GM21360 (cell line): Measurements from ENCODE around the gene NDUFAF3.

ENCODE experiments used
- ATAC-seq: cut with Tn5 transposase; IDR thresholded peaks from one replicate; pipeline ENCODE4 v1.9.1; 2021; ENCODE audit warnings: mild to moderate bottlenecking, moderate library complexity; ENCODE audit not compliant: unreplicated experiment

The NDUFAF3 gene, protein sequence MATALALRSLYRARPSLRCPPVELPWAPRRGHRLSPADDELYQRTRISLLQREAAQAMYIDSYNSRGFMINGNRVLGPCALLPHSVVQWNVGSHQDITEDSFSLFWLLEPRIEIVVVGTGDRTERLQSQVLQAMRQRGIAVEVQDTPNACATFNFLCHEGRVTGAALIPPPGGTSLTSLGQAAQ

DNA sequence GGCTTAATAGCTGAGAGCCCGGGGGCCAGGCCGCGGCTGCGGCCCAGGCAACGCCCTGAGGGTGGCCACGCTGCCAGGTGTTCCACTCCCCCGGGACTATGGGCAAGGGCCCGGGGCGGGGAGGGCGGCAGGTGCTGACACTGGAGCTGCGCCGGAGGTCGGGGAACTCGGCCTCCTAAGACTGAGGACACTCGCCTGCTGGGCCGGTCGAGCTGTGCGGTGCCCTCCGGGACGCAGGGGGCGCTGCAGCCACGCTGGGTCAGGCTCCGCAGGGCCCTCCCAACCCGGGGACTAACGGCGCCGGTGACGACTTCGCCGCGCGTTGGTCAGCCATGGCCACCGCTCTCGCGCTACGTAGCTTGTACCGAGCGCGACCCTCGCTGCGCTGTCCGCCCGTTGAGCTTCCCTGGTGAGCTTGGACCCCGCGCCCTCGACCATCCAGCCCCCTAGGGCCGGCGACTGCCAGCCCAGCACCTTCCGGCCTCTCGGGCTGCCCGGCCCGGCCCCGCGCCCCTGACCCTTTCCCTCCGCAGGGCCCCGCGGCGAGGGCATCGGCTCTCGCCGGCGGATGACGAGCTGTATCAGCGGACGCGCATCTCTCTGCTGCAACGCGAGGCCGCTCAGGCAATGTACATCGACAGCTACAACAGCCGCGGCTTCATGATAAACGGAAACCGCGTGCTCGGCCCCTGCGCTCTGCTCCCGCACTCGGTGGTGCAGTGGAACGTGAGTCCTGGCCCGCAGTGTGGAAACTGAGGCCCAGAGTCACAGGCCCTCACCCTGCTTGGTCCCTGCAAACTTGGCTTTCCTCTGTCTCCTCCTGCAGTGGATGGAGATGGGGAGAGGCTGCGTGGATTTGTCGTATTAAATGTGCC is at the start of gene NDUFAF3:
Gene NDUFAF3, plus strand, starts transcription at position 309 of the 875 bp plus-strand sequence. Its CDS starts 24 bp downstream, at position 333.
- peak; percentile 44 for ATAC-seq

DNA sequence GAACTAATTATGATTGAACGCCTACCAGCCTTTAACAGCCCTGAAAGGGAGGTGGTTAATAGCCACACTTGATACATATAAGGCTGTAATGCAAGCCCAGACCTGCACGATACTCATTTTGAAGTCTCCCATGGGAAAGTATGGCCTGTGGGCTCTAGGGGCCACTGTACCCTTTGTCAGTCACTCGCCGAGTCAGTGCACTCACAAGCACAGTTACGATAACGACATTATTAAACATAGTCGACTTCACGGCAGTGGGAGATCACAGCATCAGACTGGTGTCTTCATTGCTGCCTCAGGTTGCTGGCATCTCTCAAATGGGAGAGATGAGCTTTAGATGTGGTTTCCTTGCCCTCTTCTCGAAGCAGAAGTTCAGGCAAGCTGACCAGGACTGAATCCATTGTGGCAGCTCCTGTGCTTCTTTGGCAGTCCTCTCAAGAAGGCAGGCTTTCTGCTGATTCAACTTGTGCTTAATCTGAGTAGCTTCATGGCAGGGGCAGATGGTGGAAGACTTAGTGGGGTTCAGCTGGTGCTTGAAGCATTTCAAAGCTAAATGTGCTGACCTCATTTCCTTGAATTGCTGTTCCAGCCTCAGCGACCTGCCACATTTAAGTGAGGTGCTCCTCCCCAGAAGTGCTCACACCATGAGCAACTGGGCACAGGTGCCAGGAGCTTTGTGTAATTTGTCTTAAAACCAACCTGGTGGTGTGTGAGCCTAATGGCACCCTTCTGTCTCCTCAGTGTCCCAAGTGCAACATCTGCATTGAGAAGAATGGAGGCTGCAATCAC is 47.7 kb upstream of the NDUFAF3 start:
- no peak for ATAC-seq

DNA sequence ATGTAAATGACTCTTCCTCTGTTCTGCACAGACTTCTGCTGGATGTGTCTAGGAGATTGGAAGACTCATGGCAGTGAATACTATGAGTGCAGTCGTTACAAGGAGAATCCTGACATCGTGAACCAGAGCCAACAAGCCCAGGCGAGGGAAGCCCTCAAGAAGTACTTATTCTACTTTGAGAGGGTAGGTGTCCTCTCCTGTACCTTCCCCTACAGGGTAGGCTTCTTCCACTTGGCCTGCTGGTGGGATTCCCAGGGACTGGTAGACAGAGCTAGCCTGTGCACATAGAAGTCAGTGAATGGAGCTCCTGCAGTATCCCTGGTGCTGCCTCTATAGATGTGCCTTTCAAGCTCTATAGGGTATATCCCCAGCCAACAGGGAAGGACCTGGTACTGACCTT is 42.5 kb upstream of the NDUFAF3 start:
- ATAC-seq, result no peak

DNA sequence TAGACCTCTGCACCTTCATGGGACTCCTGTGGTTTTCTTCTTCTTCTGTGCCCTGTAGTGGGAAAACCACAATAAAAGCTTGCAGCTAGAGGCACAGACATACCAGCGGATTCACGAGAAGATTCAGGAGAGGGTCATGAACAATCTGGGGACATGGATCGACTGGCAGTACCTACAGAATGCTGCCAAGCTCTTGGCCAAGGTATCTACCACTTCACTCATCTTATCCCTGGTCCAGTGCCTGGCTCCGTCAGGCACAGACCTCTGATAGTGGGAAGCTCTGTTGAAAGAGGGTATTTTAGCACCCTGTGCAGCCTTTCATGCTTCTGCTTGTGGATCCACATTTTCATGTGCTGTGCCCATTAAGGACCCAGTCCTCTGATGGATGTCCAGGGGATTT is 41.6 kb upstream of the NDUFAF3 start:
- no peak for ATAC-seq

DNA sequence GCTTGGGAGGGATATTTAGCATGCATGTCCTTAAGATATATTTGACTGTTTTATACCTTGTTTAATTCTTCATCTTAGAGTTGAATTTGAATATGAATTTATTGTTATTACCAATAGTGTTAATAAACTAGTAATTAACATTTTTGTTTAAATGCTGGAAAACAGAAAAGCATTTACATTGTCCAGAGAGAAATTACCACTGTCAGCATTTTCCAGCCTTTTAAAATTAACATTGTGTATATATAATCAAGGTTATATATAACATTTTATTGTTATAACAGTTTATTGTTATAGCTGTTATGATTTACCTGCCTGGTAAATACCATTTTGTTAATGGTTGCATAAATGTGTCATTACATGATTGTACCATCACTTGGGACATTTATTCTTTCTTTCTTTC is 39.9 kb upstream of the NDUFAF3 start:
- ATAC-seq, result no peak

DNA sequence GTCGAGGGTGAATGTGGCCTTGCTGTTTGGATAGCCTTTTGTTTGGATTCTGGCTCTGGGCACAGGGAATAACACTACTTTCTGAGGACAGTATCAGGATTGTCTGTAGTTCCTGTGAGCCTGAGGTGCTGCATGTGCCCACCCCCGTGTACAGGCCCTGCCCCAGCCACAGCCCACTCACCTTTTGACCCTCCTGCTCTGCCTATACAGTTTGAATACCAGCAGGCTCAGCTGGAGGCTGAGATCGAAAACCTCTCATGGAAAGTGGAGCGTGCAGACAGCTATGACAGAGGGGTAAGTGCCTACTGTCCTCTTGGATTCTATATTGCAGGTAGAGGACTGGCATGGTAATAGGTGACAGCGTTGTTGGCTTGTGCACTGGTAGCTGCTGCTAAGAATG is 39.2 kb upstream of the NDUFAF3 start:
- no peak for ATAC-seq

DNA sequence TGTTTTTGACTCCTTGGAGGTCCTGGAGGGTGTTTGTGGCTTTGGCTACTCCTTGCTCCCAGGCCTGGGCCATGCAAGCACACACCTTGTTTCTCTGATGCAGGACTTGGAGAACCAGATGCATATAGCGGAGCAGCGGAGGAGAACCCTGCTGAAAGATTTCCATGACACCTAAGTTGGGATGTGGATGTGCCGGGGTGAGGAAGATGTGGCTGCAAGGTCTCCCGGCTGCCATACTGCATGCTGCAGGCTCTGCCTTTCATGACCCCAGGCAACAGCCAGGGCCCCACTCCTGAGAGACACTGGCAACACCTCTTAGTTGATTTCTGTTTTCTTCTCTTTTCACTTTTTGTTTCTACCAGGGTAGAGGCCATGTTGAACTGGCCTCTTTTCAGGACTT is 38.8 kb upstream of the NDUFAF3 start:
- ATAC-seq, result no peak

DNA sequence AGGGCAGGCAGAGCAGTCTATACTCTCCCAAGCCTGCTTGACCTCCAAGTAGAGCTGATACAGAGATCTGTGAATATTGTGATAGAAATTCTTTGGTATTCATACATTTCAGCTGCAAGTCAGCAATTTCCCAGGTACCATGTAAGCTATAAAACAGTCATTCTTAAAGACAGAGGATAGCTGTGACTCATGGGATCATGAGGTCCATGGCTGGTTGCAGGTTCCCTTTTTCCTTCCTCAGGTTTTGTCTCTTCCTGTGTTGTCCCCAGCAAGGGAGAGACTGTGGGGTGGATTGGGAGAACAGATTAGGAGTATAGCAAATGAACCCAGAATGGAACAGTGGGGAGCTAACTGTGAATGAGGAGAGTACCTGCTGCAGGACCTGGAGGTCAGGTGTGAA is 37.3 kb upstream of the NDUFAF3 start:
- no peak for ATAC-seq

DNA sequence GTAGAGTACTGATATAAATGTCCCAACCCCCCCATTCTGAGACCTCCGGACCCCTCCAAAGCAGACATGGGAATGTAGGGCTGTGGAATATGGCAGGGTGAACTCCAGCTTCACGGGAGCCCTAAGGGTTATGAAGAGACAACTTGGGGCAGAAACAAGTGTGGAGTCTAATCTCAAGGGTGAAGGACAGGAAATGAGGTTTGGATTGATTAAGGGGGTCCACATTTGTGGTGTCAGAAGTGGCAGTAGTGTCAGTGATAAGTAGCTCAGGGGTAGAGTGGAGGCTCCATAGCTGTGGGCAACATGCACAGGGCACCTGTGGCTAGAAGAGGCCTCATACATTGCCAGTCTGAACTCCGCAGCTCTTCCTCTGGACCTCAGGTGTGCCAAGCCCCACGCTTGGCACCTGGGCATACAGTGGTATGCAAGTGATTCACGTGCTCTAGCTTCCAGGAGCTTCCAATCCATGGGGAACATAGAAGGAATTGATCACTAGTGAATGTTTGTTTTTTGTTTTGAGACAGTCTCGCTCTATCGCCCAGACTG is 36.0 kb upstream of the NDUFAF3 start:
- no peak for ATAC-seq

DNA sequence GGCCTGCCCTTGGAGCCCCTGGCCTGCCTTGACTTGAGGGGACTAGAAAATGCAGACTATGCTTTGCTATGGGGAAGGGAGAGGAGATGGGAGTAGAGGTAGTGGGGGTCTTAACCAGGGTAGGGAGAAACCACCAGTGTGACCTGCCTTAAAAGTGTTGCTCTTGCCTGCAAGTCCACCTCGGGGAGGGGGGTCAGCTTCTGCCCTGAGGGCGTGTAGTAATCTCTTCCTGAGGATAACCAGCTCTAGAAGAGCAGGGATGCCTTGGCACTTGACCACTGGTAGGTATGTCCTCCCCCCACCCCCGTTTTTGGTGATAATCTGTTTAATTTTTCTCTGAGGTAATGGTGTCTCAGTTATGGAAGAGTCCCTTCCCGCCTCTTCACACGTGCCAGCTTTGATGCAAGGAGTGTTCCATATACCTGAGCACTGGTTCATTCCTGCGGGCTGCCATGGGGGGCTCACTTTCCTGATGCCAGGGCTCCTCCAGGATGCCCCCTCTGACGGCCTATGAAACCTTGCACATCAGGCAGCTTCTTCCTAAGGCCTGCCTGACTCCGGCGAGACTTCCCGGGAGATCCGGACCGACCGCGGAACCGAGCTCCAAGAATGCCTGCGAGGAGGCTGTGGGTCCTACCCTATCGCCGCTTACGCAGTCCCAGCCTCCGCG is 32.7 kb upstream of the NDUFAF3 start:
- ATAC-seq, result no peak

DNA sequence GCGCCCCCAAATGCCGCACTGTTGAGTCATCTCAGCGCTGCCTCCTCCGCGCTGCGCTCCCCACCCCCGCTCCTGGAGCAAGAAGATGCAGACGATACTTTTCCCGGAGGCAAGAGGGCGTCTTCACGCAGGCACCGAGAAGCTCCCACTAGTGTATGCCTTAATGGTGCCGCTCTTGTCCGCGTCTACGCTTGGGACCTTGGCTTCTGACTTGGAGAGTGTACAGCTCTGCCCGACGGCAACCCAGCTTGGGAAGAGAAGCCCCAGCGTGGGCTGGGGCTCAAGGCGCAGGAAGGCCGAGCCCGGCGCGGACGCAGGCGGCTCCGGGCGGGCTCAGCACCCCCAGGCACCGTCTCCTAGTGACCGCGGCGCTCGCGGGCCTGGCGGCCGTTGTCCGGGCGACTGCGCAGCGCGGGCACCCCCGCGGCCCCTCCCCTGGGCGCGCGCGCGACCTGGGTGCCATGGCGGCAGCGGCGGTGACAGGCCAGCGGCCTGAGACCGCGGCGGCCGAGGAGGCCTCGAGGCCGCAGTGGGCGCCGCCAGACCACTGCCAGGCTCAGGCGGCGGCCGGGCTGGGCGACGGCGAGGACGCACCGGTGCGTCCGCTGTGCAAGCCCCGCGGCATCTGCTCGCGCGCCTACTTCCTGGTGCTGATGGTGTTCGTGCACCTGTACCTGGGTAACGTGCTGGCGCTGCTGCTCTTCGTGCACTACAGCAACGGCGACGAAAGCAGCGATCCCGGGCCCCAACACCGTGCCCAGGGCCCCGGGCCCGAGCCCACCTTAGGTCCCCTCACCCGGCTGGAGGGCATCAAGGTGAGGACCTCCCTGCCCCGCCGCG is 31.9 kb upstream of the NDUFAF3 start, which contains the start of gene P4HTM:
Gene P4HTM, plus strand, starts transcription at position 446 of the 840 bp plus-strand sequence. Its CDS starts 16 bp downstream, at position 462.
- peak; percentile 49 for ATAC-seq

DNA sequence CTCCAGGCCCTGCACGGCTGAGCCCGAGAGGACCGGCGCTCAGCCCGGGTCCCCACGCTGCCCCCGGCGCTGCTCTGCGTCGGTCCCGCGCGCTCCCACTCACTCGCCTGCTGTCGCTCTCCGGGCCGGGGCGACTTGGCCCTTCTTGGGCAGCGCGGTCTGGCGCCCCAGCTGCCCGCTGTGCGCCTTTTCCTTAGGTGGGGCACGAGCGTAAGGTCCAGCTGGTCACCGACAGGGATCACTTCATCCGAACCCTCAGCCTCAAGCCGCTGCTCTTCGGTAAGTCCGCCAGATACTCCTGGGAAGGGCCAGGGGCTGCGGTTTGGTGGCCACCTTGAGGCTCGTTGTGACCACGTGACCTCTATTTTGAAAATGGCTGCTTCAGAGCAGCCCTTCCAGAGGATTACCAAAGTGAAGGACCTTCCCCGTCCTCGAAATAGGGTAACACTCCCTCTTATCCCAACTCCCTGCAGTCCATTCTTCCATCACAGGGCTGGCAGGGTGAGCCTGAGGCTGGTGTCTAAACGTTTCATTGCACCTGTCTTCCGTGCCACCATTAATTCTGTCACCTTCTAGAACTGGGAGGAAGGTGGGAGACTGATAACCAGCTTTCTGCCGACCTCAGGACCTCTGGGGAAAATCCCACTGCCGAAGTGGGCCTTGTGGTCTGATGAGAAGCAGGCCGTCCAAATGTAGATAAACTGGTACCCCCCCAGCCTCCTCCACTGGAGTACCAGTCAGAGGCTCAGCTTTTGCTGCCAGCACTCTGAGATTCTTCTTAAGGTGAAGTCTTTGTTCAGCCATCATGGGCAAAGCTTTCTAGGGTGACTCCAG is 31.1 kb upstream of the NDUFAF3 start:
- ATAC-seq, result no peak

DNA sequence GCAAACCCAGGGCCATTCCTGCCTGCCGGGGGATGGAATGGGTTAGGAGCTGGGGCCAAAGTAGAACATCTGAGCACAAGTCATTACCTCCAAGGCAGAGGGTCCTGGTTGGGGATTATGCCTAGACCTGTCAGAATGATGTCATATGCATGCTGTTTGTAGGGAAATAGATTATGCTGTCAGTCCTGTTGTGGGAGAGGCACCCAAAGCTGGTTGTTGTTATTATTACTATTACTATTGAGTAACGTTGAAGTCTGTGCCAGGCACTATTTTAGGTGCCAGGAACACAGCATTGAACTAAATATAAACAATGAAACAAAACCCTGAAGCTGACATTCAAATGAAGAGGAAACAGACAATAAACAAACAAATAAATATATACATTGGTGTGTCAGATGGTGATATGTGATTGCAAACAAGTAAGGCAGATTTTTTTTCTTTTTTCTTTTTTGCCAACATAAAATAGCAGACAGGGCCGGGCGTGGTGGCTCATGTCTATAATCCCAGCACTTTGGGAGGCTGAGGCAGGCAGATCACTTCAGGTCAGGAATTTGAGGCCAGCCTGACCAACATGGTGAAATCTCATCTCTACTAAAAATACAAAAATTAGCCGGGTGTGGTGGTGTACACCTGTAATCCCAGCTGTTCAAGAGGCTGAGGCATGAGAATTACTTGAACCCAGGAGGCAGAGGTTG is 29.9 kb upstream of the NDUFAF3 start:
- no peak for ATAC-seq

DNA sequence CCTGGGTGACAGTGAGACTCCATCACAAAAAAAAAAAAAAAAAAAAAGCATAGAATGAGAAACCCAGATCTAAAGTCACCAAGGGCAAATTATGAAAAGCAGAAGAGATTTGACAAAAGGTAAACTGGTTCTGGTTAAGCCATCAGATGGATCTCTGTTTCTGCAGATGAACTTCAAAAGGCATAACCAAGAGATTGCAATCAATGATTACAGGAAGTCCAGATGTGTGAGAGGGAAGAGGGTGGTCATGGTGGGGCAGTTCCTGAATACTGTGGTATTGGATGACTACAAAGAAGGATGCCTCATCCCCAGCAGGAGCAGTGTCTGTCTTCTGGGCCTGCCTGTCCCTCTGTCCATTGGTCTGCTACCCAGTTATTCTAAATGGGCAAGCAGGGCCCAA is 28.1 kb upstream of the NDUFAF3 start:
- ATAC-seq, result no peak

DNA sequence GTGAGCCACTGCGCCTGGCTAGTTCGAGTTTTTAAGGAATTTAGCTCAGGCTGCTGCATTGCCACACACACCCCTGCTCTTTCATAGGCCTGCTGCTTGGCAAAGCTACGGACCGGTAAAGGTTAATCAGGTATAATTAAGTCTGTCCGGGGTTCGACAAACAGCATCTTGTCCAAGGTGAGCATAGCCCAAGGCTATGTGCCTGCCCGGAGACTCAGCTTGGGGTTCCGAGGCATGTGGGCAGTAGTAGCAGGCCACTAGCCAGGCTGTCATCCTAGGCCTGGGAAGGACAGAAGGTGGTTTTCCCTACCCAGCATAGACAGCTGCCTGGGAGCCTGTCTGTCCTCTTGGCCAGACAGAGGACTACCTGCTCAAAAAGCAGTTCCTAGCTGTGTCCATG is 25.3 kb upstream of the NDUFAF3 start:
- ATAC-seq, result no peak

DNA sequence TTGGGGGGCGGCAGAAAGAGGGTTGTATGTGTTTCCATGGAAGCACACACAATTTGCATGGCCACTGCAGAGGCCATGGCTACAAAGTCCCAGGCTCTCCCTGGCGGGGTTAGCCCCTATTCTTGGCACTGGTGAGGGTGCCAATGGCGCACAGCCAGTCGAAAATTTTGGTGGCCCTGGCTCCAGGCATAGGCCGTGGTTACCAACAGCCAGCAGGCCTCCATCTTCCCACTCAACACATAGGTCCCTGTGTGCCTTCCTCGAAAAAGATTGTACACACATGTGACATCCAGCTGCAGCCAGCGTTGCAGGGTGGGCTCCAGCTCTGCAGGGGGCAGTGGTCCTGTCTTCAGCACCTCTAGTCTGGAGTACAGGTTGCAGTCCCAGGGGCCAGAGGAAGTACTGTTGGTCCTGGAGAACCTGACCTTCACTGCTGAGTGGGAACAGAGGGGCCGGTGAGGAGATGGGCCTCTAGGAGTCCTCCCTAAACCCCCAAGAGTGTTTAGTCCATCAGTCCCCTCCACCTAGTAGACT is 24.8 kb upstream of the NDUFAF3 start:
- no peak for ATAC-seq

DNA sequence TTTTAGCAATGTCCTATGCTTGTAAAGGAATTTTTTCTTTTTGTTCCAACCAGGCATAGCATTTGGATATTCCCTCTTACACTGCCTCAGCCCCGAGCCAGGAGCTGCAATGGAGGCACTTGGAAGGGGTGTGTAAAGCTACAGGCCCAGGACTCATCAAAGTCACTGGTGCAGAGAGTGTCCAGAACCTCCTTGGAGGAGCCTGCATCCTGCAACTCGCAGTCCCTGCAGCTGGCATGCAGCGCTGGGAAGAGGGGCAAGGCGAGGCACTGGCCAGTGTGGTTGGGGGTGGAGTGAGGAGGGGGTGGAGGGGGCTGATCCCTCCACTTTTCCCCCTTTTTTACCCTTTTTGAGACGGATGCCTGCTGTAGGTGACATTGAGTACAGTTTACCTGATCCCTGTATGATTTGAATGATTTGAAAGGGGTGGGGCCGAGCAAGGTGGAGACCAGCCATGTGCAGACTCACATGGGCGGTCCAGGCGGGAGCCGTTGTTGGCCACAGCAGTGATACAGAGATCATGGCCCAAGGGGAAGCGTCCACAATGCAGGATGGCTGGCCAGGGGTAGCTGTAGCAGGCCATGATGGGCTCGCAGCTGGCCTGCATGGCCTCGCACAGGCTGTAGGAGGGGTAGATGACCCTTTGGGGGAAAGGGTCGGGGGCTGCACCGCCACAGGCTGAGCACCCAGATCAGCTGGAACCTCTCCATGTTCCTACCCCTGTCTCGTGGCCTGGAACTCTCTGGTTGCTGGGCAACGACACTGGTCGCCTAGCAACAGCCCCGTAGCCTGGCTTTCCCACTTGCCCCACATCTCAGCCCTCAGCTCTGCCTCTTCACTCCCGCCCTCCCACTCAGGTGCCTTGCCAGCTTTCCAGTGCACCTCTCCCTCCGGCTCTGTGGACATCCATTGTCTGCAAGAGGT is 23.9 kb upstream of the NDUFAF3 start:
- ATAC-seq, result no peak
